ENCODE data around the gene TRANK1. TPM values are rescaled to one million over a fixed set of nuclear protein-coding genes. Genes with fewer than 3 reads are reported as not detected.
A peak's percentile ranks its signal among the peaks of the same experiment; 100 is the strongest.

Gene TRANK1
- total and polyA plus RNA-seq, 2 of the 8 experiments (the other 6 are each of a cell fraction or from before 2014, with no cell fraction given), result 2.9 to 8.8 TPM

GRCh38 chr3:36833160-36833814, 111.6 kb downstream of the TRANK1 start:
- H2BK12ac ChIP-seq (ENCODE audit: low read depth, low read length), result no peak overlapping the region
- no peak overlapping the region for H2BK120ac ChIP-seq (replicated peaks; ENCODE audit: low read depth, low read length)
- H3K23ac ChIP-seq (ENCODE audit: insufficient read length), result no peak overlapping the region
- no peaks in the 10 kb centered on the region for H3K79me2 ChIP-seq (ENCODE audit: control insufficient read depth in 1 of 2, insufficient read depth in 2 of 2, low read length in 2 of 2)
- ChIA-PET CTCF (ENCODE audit: partially characterized antibody) (interaction anchor here (0.9 to 12.1 kb wide), 8 partner anchors 9 to 90 kb away, joined by 3 to 125 read pairs (median 4); no protein-coding TSS in a partner anchor), POLR2A (ENCODE audit: partially characterized antibody) (no interaction called here)
- no peak overlapping the region for H2BK15ac ChIP-seq (ENCODE audit: low read length)
- H4K5ac ChIP-seq (ENCODE audit: insufficient read length, low read depth, low read length), result no peak overlapping the region
- no peak overlapping the region for H3K4me2 ChIP-seq (ENCODE audit: insufficient read depth in 1 of 2, low read depth in 2 of 2, low read length in 2 of 2)
- H4K8ac ChIP-seq (ENCODE audit: extremely low read depth, insufficient read depth, low read length), result no peak overlapping the region
- FAIRE-seq, result no peak
- H3K36me3 ChIP-seq (ENCODE audit: control insufficient read depth in 2 of 4, insufficient read depth in 4 of 4, low read length in 3 of 4), result no peaks in the 10 kb centered on the region; a peak in 1 of 8 replicates
- H3K23me2 ChIP-seq (ENCODE audit: low read depth, low read length), result no peaks in the 10 kb centered on the region; the same call in 1 of the 2 replicates
- H3K27ac ChIP-seq (ENCODE audit: low read depth, low read length), result no peak overlapping the region
- no peak overlapping the region for H2BK5ac ChIP-seq (ENCODE audit: low read depth, low read length)
- WGBS, 2 experiments (ENCODE audit: extremely low coverage in 1 of 2, insufficient coverage in 1 of 2, insufficient read length in 1 of 2, insufficient replicate concordance in 2 of 2, low coverage in 1 of 2, low lambda C conversion rate in 2 of 2, missing lambda C conversion rate in 1 of 2), result 85% methylated on average over 10 of the region's 10 CpGs; no CpG with 5 or more reads in 1 of the 2 experiments
- no peak overlapping the region for H3K4ac ChIP-seq (replicated peaks; ENCODE audit: insufficient read length, low read depth, low read length)
- H3K56ac ChIP-seq (replicated peaks; ENCODE audit: insufficient read length, low read depth, low read length), result no peak overlapping the region
- H3K18ac ChIP-seq (ENCODE audit: extremely low read depth, low read length), result no peak overlapping the region
- H3K4me3 ChIP-seq (ENCODE audit: extremely low read depth in 1 of 4, insufficient read depth in 2 of 4, low read depth in 3 of 4, low read length in 4 of 4), result no peak overlapping the region
- no peak overlapping the region for H2AFZ ChIP-seq (ENCODE audit: low read length)
- H4K20me1 ChIP-seq (replicated peaks in 1 of 2; ENCODE audit: control insufficient read depth in 1 of 2, insufficient read depth in 2 of 2, low read length in 2 of 2), result no peaks in the 10 kb centered on the region
- no peak overlapping the region for H3K14ac ChIP-seq (ENCODE audit: insufficient read length)
- DNase-seq (ENCODE audit: low read depth in 1 of 2, low spot score in 2 of 2), result no peak
- TF ChIP-seq ATF2 (IDR thresholded peaks at IDR 0.05; ENCODE audit: low read length) (no peak), CTCF (IDR thresholded peaks at IDR 0.05; ENCODE audit: control extremely low read depth in 1 of 3, insufficient read depth in 1 of 3, low read depth in 1 of 3, low read length in 3 of 3) (peak in 1 of 3 experiments; percentile 1; a peak in 1 of 4 replicates)
- H3K9me3 ChIP-seq (ENCODE audit: insufficient read depth in 2 of 2, low read depth in 1 of 2, low read length in 1 of 2), result no peaks in the 10 kb centered on the region
- H4K91ac ChIP-seq (replicated peaks; ENCODE audit: insufficient read length, low read length), result no peak overlapping the region
- H3K4me1 ChIP-seq (replicated peaks in 1 of 4; ENCODE audit: control insufficient read depth in 3 of 4, insufficient read depth in 4 of 4, low read length in 3 of 4), result no peaks in the 10 kb centered on the region
- H3K27me3 ChIP-seq (replicated peaks in 1 of 4; ENCODE audit: control insufficient read depth in 3 of 4, extremely low read depth in 1 of 4, insufficient read depth in 3 of 4, low read length in 3 of 4), result no peaks in the 10 kb centered on the region
- H3K9ac ChIP-seq (replicated peaks in 1 of 4; ENCODE audit: extremely low read depth in 1 of 4, low read depth in 3 of 4, low read length in 3 of 4), result no peak overlapping the region
- no peaks in the 10 kb centered on the region for H3K79me1 ChIP-seq (ENCODE audit: low read depth, low read length)
- no peak overlapping the region for H2BK20ac ChIP-seq (ENCODE audit: low read length)
- H2AK5ac ChIP-seq (ENCODE audit: low read depth, low read length), result no peak overlapping the region

Data from H1 (cell line).